Sigmoid colon (tissue), 4 donors: Measurements from ENCODE around the gene TSC22D4.

Experiments
- CTCF ChIP-seq, 4 experiments: fragments of 450-650 bp in 3 of 4; fragments of 200-600 bp in 1 of 4; IDR thresholded peaks; one replicate each; pipeline ENCODE4 v1.5.1; 2016 to 2019; ENCODE audit warnings: antibody characterized with exemption in 4 of 4, mild to moderate bottlenecking in 3 of 4, moderate library complexity in 2 of 4
- POLR2A ChIP-seq, 2 donors: fragments of 450-650 bp; IDR thresholded peaks; one replicate each; pipeline ENCODE4 v1.6.1; 2016; ENCODE audit warnings: antibody characterized with exemption in 2 of 2, mild to moderate bottlenecking in 2 of 2, moderate library complexity in 2 of 2
- POLR2AphosphoS5 ChIP-seq, 4 donors: sonication (generic); formaldehyde crosslinking; IDR thresholded peaks; one replicate each; pipeline ENCODE4 v1.6.1; 2017; ENCODE audit warnings: antibody characterized with exemption in 4 of 4

GRCh38 chr7:100438172-100438571 is 40.8 kb downstream of the TSC22D4 start:
- TF ChIP-seq CTCF (IDR thresholded peaks at IDR 0.05), result no peak
- no peak for TF ChIP-seq POLR2AphosphoS5 (IDR thresholded peaks at IDR 0.05)
- TF ChIP-seq POLR2A (IDR thresholded peaks at IDR 0.05), result no peak
